MM.1S (cell line): ENCODE results near the gene SVEP1.
"Not testable (repeated sequence)": the region's sequence is repeated elsewhere in the genome, so short reads cannot be mapped to it uniquely, and the experiment has no call there.

ENCODE experiments used
- DNase-seq: peaks from one replicate; pipeline ENCODE4 v3.0.0-alpha.2; 2015
- H2AFZ ChIP-seq: fragments of 300-600 bp; sonication (generic); 2 replicates; pipeline ENCODE4 v1.6.0; 2016; ENCODE audit warnings: antibody characterized with exemption, low read length
- H3F3A ChIP-seq: fragments of 300-600 bp; sonication (generic); 2 replicates; pipeline ENCODE4 v1.6.1; 2016; ENCODE audit warnings: mild to moderate bottlenecking, antibody characterized with exemption, low read length, moderate library complexity, mixed read lengths; ENCODE audit not compliant: insufficient read depth
- H3K27ac ChIP-seq: fragments of 300-600 bp; sonication (generic); 2 replicates; pipeline ENCODE4 v1.5.1; 2016; ENCODE audit warnings: mild to moderate bottlenecking, low read length
- H3K27me3 ChIP-seq: fragments of 300-600 bp; sonication (generic); replicated peaks from 2 replicates; pipeline ENCODE4 v1.6.0; 2016; ENCODE audit warnings: low read length; ENCODE audit not compliant: insufficient read depth
- H3K36me3 ChIP-seq: fragments of 300-600 bp; sonication (generic); replicated peaks from 2 replicates; pipeline ENCODE4 v1.6.1; 2016; ENCODE audit warnings: mild to moderate bottlenecking, low read length, mixed read lengths; ENCODE audit not compliant: insufficient read depth
- H3K4me1 ChIP-seq: fragments of 300-600 bp; sonication (generic); 2 replicates; pipeline ENCODE4 v1.6.1; 2016; ENCODE audit warnings: low read length, mixed read lengths
- H3K4me2 ChIP-seq: fragments of 300-600 bp; sonication (generic); 2 replicates; pipeline ENCODE4 v1.6.0; 2016; ENCODE audit warnings: low read depth, low read length
- H3K4me3 ChIP-seq: fragments of 300-600 bp; sonication (generic); 2 replicates; pipeline ENCODE4 v1.5.1; 2016; ENCODE audit warnings: low read length, mixed read lengths
- H3K79me2 ChIP-seq: fragments of 300-600 bp; sonication (generic); 2 replicates; pipeline ENCODE4 v1.6.1; 2016; ENCODE audit warnings: mixed run types, low read length, mixed read lengths
- H3K9ac ChIP-seq: fragments of 300-600 bp; sonication (generic); 2 replicates; pipeline ENCODE4 v1.6.1; 2016; ENCODE audit warnings: low read length, mixed read lengths
- H3K9me2 ChIP-seq: fragments of 300-600 bp; sonication (generic); replicated peaks from 2 replicates; pipeline ENCODE4 v1.6.1; 2016; ENCODE audit warnings: mild to moderate bottlenecking, low read length, mixed read lengths; ENCODE audit not compliant: insufficient read depth
- H3K9me3 ChIP-seq: fragments of 300-600 bp; sonication (generic); replicated peaks from 2 replicates; pipeline ENCODE4 v1.6.1; 2016; ENCODE audit warnings: mild to moderate bottlenecking, low read length, mixed read lengths; ENCODE audit not compliant: insufficient read depth
- H4K20me1 ChIP-seq: fragments of 300-600 bp; sonication (generic); 2 replicates; pipeline ENCODE4 v1.6.1; 2016; ENCODE audit warnings: mild to moderate bottlenecking, low read length, moderate library complexity, mixed read lengths; ENCODE audit not compliant: insufficient read depth
- CTCF ChIP-seq: fragments of 300-600 bp; sonication (generic); IDR thresholded peaks from 2 replicates; pipeline ENCODE4 v1.5.1; 2016; ENCODE audit warnings: antibody characterized with exemption, low read length, mixed read lengths
- EZH2 ChIP-seq: fragments of 300-600 bp; sonication (generic); optimal IDR thresholded peaks from 2 replicates; pipeline ENCODE3; 2017; ENCODE audit warnings: low read depth, mild to moderate bottlenecking, antibody characterized with exemption, low read length, mixed read lengths
- EZH2phosphoT487 ChIP-seq: fragments of 300-600 bp; sonication (generic); IDR thresholded peaks from 2 replicates; pipeline ENCODE4 v1.6.1; 2018; ENCODE audit warnings: antibody characterized with exemption, low read length

Gene SVEP1

GRCh38 chr9:110405858-110406443 is 173.6 kb downstream of the SVEP1 start:
- no peak for DNase-seq
- H3K36me3 ChIP-seq, result no peaks in the 10 kb centered on the region
- no peak overlapping the region for H3K4me2 ChIP-seq

GRCh38 chr9:110404473-110404872 is 175.1 kb downstream of the SVEP1 start:
- H3K36me3 ChIP-seq, result no peaks in the 10 kb centered on the region
- H3K27ac ChIP-seq, result no peak overlapping the region
- no peaks in the 10 kb centered on the region for H3K27me3 ChIP-seq
- no peak for TF ChIP-seq CTCF
- no peak for TF ChIP-seq EZH2phosphoT487
- TF ChIP-seq EZH2, result no peak
- H2AFZ ChIP-seq, result no peak overlapping the region
- no peaks in the 10 kb centered on the region for H3F3A ChIP-seq
- H3K79me2 ChIP-seq, result no peaks in the 10 kb centered on the region
- no peaks in the 10 kb centered on the region for H3K9me3 ChIP-seq
- H4K20me1 ChIP-seq, result no peaks in the 10 kb centered on the region
- H3K9me2 ChIP-seq, result no peaks in the 10 kb centered on the region
- H3K9ac ChIP-seq, result no peak overlapping the region
- no peaks in the 10 kb centered on the region for H3K4me1 ChIP-seq
- H3K4me2 ChIP-seq, result no peak overlapping the region
- no peak for DNase-seq
- no peak overlapping the region for H3K4me3 ChIP-seq

More at GRCh38 chr9:110405858-110406443, 173.6 kb downstream of the SVEP1 start:
- no peaks in the 10 kb centered on the region for H3K79me2 ChIP-seq
- H3K4me1 ChIP-seq, result no peaks in the 10 kb centered on the region
- no peak overlapping the region for H3K27ac ChIP-seq
- no peaks in the 10 kb centered on the region for H3K27me3 ChIP-seq
- H3K4me3 ChIP-seq, result no peak overlapping the region
- no peaks in the 10 kb centered on the region for H4K20me1 ChIP-seq
- H2AFZ ChIP-seq, result no peak overlapping the region
- H3K9ac ChIP-seq, result no peak overlapping the region
- TF ChIP-seq CTCF (no peak), EZH2 (no peak), EZH2phosphoT487 (no peak)
- no peaks in the 10 kb centered on the region for H3F3A ChIP-seq
- H3K9me2 ChIP-seq, result no peaks in the 10 kb centered on the region
- H3K9me3 ChIP-seq, result no peaks in the 10 kb centered on the region

GRCh38 chr9:110399983-110400382 is 179.6 kb downstream of the SVEP1 start:
- Histone ChIP-seq H3K36me3 (no peaks in the 10 kb centered on the region), H2AFZ (no peak overlapping the region)
- DNase-seq, result no peak

GRCh38 chr9:110398992-110399391 is 180.5 kb downstream of the SVEP1 start:
- H3K36me3 ChIP-seq, DNase-seq: not testable (repeated sequence)

More at GRCh38 chr9:110399983-110400382, 179.6 kb downstream of the SVEP1 start:
- no peaks in the 10 kb centered on the region for H3K9me3 ChIP-seq
- no peaks in the 10 kb centered on the region for H3K9me2 ChIP-seq
- H4K20me1 ChIP-seq, result no peaks in the 10 kb centered on the region
- no peak overlapping the region for H3K4me2 ChIP-seq
- TF ChIP-seq EZH2phosphoT487, result no peak
- no peak for TF ChIP-seq EZH2
- no peak for TF ChIP-seq CTCF
- no peaks in the 10 kb centered on the region for H3F3A ChIP-seq
- no peak overlapping the region for H3K27ac ChIP-seq
- H3K9ac ChIP-seq, result no peak overlapping the region
- no peaks in the 10 kb centered on the region for H3K79me2 ChIP-seq
- H3K4me1 ChIP-seq, result no peaks in the 10 kb centered on the region
- H3K4me3 ChIP-seq, result no peak overlapping the region
- H3K27me3 ChIP-seq, result no peaks in the 10 kb centered on the region

More at GRCh38 chr9:110398992-110399391, 180.5 kb downstream of the SVEP1 start:
- not testable (repeated sequence) for H3K4me2 ChIP-seq, H3K4me3 ChIP-seq, H3K79me2 ChIP-seq, H3K27me3 ChIP-seq, H3K9me2 ChIP-seq, H3K4me1 ChIP-seq, H3F3A ChIP-seq, H3K27ac ChIP-seq, H3K9ac ChIP-seq, H2AFZ ChIP-seq, H3K9me3 ChIP-seq, H4K20me1 ChIP-seq
